NK-92 (cell line): Measurements from ENCODE around the gene XPO6.

Experiments
- DNase-seq: peaks from one replicate; lab custom pipeline; 2025; ENCODE audit not compliant: unreplicated experiment; lab: John Stamatoyannopoulos, UW

Gene XPO6

GRCh38 chr16:28156056-28156680 is 55.6 kb downstream of the XPO6 start:
- DNase-seq = no peak

- no peak for DNase-seq
Observed at GRCh38 chr16:28155293-28155692, 56.5 kb downstream of the XPO6 start.

- no peak for DNase-seq
Observed at GRCh38 chr16:28151180-28151579, 60.6 kb downstream of the XPO6 start.

GRCh38 chr16:28149011-28149888 is 62.5 kb downstream of the XPO6 start:
- no peak for DNase-seq

GRCh38 chr16:28146536-28146935 is 65.2 kb downstream of the XPO6 start:
- no peak for DNase-seq

- no peak for DNase-seq
Observed at GRCh38 chr16:28145796-28146195, 66.0 kb downstream of the XPO6 start.

- peak; percentile 23 for DNase-seq
Observed at GRCh38 chr16:28140788-28141618, 70.8 kb downstream of the XPO6 start.

GRCh38 chr16:28139530-28139929 is 72.2 kb downstream of the XPO6 start:
- DNase-seq = no peak

- DNase-seq = no peak
Observed at GRCh38 chr16:28136751-28137434, 74.9 kb downstream of the XPO6 start.

GRCh38 chr16:28133666-28134065 is 78.1 kb downstream of the XPO6 start:
- no peak for DNase-seq

GRCh38 chr16:28131743-28132393 is 79.9 kb downstream of the XPO6 start:
- no peak for DNase-seq

GRCh38 chr16:28131181-28131580 is 80.6 kb downstream of the XPO6 start:
- no peak for DNase-seq

- DNase-seq = no peak
Observed at GRCh38 chr16:28130099-28131088, 81.4 kb downstream of the XPO6 start.

GRCh38 chr16:28126684-28127620 is 84.8 kb downstream of the XPO6 start:
- no peak for DNase-seq

- DNase-seq = no peak
Observed at GRCh38 chr16:28125592-28125991, 86.2 kb downstream of the XPO6 start.

- no peak for DNase-seq
Observed at GRCh38 chr16:28121527-28121926, 90.2 kb downstream of the XPO6 start.

GRCh38 chr16:28120754-28121153 is 91.0 kb downstream of the XPO6 start:
- no peak for DNase-seq

GRCh38 chr16:28118637-28119036 is 93.1 kb downstream of the XPO6 start:
- DNase-seq = no peak
